H1 (cell line): ENCODE measurements around the gene DVL2. TPM values are rescaled to one million over a fixed set of nuclear protein-coding genes. Genes with fewer than 3 reads are reported as not detected.

Experiments
- ATF3 ChIP-seq: IDR thresholded peaks from 2 replicates; pipeline ENCODE4 v1.6.1; 2011; ENCODE audit warnings: low read depth, mild to moderate bottlenecking, low read length; ENCODE audit not compliant: insufficient read depth
- GTF2F1 ChIP-seq: IDR thresholded peaks from 2 replicates; pipeline ENCODE4 v1.6.1; 2012; ENCODE audit warnings: low read depth, low read length, improper control_type of control experiment, borderline replicate concordance
- NANOG ChIP-seq: IDR thresholded peaks from 2 replicates; pipeline ENCODE4 v1.6.1; 2011; ENCODE audit warnings: low read length, low read depth, mild to moderate bottlenecking, inconsistent platforms; ENCODE audit not compliant: insufficient read depth, poor library complexity, severe bottlenecking
- POLR2A ChIP-seq, 2 experiments: IDR thresholded peaks; 1 replicate in 1 of 2; 2 replicates in 1 of 2; pipeline ENCODE4 v1.6.1; 2011; ENCODE audit warnings: low read depth in 2 of 2, low read length in 2 of 2, mild to moderate bottlenecking in 2 of 2; ENCODE audit errors: control extremely low read depth in 1 of 2
- RNF2 ChIP-seq: fragments of 200-900, 300-1000 bp; sonication (generic); IDR thresholded peaks from 2 replicates; pipeline ENCODE4 v1.7.1; 2016; ENCODE audit warnings: borderline replicate concordance, low read depth, mild to moderate bottlenecking, antibody characterized with exemption, low read length; ENCODE audit not compliant: poor library complexity, severe bottlenecking; ENCODE audit errors: missing control alignments
- polyA plus RNA-seq, 7 experiments: library from polyadenylated mRNA; depleted of rRNA in 3 of 7; stranded (reverse) in 5 of 7; unstranded in 2 of 7; fragments of >200 nt in 5 of 7; fragments of 200-250 nt in 2 of 7; gene quantifications; 1 replicate in 5 of 7; 2 replicates in 1 of 7; 4 replicates in 1 of 7; pipeline versions ENCODE4 v1.2.1 to v1.2.3, GENCODE V29; 2011 to 2013; ENCODE audit warnings: missing spikeins in 2 of 7, mixed read lengths in 2 of 7
- total RNA-seq: library from RNA; stranded (reverse); fragmentation: NEBNext Ultra II Directional; extraction: Animal tissue kit (Norgen Biotek cat#: 25700); gene quantifications from 2 replicates; pipeline ENCODE4 v1.2.1, GENCODE V29; 2021

The DVL2 gene
- total and polyA plus RNA-seq, 2 of the 8 experiments (the other 6 are each of a cell fraction or from before 2014, with no cell fraction given): 19.0 to 59.6 TPM

DNA sequence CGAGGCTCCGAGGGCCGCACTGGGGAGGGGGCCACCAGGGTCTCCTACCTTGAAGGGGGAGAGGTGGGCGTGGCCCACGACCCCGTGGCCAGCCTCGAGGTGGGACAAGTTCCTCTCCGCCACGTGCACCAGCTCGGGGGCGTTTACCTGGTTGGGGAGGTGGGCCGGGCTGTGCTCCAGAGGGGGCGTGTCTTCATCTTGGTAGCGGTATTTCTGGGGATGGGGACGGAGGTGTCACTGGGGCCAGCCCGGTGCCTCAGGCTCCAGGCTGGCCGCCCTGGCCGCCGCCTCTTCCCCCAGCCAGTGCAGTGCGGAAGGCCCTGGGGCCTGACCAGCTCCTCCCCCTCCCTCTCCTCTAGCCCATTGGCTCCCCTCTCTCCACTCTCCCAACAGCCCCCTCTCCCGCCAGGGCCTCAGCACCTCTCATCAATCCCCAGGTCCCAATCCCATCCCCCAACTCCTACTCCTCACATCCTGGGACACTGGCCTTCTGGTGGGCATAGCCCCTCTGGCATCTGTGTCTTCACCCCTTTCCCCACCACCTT, 26.2 kb downstream of the DVL2 start (continued):
- TF ChIP-seq GTF2F1 (no peak), NANOG (no peak), RNF2 (no peak), ATF3 (no peak), POLR2A (IDR thresholded peaks at IDR 0.05; ENCODE audit: control extremely low read depth in 1 of 2, low read depth in 2 of 2, low read length in 2 of 2) (peak in 1 of 2 experiments; percentile 54; a peak in 1 of 3 replicates)
